ENCODE results near the gene PRMT1.

DNA sequence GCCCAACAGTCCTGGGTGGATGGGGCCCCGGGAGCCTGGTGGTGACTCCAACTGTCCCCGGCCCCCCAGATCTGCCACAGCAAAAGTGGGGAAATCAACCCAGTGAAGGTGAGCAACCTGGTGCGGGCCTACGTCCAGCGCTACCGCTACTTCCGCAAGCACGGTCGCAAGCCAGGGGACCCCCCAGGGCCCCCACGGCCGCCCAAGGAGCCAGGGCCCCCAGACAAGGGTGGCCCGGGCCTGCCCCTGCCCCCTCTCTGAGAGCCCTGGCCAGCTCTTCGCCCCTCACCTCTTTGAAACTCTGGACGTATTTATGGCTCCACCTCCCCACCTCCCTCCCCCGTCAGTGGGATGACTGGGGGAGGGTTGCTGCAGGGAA is 18.9 kb upstream of the PRMT1 start:
- no peak for TF ChIP-seq ZFX (IDR thresholded peaks at IDR 0.05)
- TF ChIP-seq, protein P1, sequence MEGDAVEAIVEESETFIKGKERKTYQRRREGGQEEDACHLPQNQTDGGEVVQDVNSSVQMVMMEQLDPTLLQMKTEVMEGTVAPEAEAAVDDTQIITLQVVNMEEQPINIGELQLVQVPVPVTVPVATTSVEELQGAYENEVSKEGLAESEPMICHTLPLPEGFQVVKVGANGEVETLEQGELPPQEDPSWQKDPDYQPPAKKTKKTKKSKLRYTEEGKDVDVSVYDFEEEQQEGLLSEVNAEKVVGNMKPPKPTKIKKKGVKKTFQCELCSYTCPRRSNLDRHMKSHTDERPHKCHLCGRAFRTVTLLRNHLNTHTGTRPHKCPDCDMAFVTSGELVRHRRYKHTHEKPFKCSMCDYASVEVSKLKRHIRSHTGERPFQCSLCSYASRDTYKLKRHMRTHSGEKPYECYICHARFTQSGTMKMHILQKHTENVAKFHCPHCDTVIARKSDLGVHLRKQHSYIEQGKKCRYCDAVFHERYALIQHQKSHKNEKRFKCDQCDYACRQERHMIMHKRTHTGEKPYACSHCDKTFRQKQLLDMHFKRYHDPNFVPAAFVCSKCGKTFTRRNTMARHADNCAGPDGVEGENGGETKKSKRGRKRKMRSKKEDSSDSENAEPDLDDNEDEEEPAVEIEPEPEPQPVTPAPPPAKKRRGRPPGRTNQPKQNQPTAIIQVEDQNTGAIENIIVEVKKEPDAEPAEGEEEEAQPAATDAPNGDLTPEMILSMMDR (conservative IDR thresholded peaks at IDR 0.05): no peak
